ENCODE data around the gene TCERG1L.

Gene TCERG1L

DNA sequence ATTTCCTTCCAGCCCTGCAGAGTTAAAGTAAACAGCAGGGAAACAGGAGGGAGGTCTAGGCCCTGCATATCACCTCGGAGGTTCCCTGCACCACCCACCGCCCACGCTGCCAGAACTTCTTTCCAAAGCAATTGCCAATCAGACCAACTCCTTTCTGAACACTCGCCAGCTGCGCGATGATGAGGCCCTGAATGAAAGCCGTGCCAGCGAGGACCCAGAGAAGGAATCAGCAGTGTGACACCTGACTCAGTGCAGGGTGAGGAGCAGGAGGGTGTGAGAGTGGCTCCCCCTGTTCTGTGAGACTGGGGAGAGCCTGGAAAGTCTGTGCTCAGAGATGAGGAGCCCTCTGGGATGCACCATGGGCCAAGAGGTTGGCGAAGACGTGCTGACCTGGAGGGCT lies 3.3 kb upstream of the TCERG1L start:
- DNase-seq: no peak

DNA sequence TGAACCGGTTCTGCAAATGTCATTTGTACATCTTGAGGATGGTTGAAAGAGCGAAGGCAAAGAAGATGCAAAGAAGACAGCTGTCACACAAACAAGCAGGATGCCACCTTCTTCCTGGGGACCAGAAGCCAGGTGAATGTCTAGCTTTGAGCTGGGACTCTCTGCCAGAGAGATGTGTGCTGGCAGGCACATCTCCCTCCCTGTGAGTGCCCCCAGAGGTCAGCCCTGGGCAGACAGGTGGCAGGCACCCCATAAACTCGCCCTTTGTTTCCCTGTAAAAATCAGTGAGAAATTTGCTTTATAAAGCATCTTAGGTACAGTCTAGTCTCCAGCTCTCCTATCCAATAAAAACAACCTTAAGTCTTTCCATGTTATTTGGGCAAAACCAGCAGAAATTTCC lies 2.6 kb upstream of the TCERG1L start:
- no peak for DNase-seq

DNA sequence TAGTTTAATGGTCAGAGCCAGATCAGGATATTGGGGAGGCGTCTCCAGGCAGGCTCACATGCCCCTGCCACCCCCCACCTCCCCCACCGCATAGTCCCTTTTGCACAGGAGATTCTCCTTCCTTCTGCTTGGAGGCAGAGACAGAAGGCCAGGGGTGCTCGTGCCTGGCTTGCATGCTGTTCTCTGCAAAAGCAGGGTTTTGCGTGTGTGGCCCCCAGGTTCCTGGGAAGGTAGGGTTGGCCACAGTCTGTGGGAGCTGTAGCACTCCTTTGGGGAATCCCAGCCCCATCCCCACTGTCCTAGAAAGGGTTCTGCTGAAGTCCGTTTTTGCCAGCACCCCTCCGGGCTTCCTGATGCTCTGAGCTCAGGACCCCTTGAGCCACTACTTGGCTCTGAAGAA lies 1.9 kb upstream of the TCERG1L start:
- DNase-seq: no peak

DNA sequence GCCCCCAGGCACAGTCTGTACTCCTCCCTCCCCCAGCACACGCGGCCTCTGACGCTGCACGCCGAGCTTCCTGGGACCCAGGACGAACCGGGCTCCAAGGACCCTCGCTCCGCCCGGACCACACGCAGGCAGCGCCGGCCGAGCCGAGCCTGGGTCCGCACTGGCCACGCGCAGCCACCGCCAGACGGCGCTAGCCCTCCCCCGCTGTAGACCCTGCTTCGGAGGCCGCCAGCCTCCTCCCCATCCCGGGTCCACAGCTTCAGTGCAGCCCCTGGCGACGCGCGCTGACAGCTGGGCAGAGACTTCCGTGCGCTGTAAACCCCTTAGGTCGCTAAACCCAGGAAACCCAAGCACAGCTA lies 936 bp upstream of the TCERG1L start:
- no peak for DNase-seq

DNA sequence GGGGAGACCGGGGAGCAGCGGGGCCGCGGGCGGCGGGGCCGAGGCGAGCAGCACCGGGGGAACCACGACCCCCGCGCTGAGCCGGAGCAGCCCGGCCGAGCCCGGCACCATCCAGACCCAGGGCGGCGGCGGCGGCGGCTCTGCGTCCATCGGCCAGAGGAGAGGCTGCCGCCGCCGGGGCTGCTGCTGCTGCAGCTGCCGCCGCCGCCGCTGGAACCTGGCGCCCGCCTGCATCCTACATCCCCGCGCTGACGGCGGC lies 190 bp downstream of the TCERG1L start:
- no peak for DNase-seq

DNA sequence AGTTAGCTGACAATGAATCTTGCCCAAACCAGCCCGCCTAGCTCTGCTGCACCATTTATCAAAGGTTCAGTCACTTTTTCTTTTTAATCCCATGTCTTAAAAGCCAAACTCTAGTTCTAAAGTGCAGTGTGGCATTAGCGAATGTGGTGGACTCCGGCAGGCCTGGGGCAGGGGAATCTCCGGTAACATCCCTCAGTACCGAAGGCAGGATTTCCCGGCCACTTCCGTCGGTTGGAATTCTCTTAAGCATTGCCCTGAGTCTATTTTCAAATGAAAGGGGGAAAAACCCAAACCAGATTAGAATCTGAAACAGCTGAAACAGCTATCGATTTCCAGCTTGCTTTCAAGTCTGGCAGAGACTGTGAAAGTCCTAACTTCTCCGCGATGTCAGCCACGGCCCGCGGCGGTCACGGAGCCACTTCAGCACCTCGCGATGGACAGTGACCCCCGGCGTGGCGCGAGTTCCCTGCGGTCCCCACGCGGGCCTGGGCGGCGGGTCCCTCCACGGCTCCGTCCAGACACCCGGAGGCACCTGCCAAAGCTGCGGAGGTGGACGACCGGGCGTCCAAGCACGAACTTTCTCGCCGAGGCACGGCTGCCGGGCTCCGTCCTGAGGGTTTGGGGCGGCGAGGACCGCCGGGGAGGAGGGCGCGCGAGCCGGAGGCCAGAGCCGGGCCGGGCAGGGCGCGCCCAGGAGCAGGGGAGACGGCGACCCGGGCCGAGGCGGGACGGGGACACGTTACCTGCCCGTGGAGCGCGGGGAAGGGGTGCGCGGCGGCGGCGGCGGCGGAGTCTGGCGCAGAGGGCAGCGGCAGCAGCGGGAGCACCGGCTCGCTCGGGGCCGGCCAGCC lies 745 bp downstream of the TCERG1L start:
- no peak for DNase-seq

DNA sequence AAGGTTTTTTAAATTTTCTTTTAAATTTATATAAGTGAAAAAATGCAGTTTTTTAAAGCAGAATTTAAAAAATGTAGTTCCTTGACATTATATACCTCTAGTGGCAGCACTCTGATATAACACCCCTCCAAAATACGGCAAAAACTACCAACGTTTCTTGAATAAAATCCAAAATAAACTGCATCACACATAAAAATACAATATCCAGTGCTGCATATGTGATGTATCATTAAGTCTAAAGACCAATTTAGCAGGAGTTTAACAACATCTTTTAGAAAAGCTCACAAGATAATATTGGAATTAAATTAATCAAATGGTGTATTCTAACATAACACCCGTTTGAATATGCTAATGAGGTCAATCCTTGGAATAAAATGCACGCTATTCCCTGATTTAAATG lies 1.4 kb downstream of the TCERG1L start:
- no peak for DNase-seq

DNA sequence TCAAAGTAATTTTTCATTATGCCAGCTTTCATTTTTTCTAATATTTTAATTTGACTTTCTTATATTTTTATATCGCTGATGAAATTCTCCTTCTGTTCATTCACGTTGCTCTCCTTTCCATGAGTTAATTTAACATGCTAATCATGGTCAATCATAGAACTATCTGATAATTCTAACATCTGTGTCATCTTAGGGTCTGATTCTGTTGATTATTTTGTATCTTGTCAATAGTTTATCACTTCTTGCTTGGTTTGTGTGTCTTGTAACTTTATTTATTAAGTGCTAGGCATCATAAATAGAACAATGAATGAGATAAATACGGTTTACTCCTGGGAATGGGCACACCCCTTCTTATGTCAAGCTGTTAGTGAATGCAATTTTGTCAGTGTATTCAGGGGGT lies 11.0 kb downstream of the TCERG1L start:
- DNase-seq: no peak

DNA sequence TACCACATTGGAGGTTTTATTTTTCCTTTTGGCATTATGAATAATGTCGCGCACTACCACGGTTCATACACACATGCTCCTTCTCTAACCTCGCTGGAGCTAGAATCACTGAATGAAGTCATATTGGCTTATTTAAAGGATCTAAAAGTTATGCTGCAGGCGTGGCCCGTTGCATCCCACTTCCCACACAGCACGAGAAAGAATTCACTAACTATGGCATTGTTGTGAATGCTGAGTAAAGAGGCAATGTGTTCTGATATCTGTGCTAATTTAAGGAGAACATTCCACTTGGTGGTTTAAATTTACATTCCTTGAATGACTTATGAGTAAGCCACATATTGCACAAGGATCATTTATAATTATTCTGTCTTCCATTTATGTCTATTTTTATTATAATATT lies 20.7 kb downstream of the TCERG1L start:
- no peak for DNase-seq

DNA sequence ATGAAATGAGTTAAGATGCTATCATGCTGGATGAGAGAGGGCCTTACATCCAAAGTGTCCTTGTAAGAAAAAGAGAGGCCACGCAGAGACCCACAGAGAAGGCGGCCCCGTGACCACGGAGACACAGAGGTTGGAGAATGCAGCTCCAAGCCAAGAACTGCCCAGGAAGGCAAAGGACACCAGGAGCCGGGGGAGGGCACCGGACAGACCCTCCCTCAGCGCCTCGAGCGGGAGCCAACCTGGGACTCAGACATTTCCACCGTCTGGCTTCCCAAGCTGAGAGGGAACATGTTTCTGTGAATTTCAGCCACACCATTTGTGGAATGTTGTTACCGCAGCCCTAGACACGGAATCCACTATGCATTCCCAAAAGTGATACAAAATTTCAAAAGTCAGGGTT lies 22.9 kb downstream of the TCERG1L start:
- DNase-seq: no peak

DNA sequence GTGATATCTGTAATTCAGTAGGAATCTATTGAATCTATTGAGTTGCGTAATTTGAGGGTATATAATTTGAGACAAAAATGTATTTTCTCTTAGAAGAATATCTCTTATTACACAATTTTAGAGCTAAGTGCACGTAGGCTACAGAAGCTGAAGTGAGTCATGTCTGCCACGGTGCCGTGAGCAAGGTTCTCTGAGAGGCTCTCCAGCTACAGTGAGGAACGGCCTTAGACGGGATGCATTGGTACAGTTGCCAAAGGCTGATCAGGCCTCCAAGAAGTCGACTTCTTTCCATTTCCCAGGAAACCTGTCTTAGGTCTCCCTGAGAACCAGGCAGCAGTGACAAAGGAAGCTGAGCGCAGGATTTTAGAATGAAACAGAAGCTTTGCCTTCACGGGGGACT lies 28.6 kb downstream of the TCERG1L start:
- no peak for DNase-seq

DNA sequence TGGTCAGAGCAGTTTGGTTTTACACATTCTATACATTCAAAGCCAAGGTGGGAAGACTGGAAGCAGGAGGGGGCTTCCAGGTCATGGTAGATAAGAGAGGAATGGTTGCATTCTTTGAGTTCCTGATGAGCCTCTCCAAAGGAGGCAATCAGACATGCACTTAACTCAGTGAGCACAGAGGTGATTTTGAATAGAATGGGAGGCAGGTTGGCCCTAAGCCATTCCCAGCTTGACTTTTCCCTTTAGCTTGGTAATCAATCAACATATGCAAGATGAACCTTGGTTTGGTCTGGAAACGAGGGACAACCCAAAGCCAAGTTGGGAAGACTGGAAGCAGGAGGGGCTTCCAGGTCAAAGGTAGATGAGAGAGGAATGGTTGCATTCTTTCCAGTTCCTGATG lies 31.4 kb downstream of the TCERG1L start:
- DNase-seq: no peak

DNA sequence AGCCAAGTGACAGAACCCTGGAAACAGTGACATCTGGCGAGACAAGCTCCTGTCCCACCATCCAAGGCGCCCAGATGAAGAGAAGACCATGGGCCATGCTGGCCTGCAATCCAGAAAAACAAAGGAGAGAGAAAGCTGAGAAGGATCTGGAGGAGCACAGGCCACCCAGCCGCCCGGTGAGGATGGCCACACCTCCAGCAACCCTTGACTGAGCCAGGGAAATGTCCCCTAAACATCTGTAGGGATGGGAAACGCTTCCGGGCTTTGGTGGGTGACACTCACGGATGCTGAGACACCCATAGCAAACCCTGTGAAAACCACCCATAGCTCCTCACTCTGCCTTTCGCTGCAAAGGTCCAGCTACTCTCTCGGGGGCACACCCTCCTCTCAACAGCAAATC lies 32.0 kb downstream of the TCERG1L start:
- DNase-seq: no peak

DNA sequence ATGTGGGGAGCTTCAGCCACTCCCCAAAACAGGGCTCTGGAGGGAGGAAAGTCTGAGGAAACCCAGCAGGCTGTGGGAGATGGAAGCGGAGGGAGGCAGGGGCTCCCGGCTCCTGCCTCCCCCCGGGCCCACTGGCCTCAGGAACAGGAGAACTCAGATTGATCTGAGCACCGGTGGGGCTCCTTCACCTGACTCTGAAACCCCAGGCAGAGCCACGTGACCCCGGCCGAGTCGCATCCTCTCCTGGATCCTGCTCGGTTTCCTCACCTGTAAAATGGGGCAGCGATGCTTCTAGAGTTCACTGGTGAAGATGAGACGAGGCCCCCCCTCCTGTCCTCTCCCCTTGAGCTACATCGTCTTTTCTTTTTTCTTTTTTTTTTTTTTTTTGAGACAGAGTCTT lies 33.6 kb downstream of the TCERG1L start:
- DNase-seq: no peak

DNA sequence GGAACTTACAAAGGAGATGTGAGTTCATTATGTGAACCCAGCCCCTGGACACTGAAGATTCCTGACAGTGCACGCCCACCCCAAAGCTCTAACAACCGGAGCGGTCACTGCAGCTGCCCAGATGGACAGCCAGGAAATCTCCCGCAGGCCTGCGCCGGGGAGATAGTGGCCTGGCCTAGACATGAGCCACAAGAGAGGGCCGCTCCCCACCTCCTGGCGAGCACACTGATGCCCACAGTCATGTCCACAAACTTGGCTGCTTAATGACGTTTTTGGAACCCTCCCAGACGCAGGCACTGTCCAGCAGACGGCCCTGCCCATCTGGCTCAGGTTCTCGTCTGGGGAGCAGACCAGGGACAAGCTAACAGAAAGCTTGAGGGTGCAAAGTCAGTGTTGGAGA lies 34.2 kb downstream of the TCERG1L start:
- no peak for DNase-seq

DNA sequence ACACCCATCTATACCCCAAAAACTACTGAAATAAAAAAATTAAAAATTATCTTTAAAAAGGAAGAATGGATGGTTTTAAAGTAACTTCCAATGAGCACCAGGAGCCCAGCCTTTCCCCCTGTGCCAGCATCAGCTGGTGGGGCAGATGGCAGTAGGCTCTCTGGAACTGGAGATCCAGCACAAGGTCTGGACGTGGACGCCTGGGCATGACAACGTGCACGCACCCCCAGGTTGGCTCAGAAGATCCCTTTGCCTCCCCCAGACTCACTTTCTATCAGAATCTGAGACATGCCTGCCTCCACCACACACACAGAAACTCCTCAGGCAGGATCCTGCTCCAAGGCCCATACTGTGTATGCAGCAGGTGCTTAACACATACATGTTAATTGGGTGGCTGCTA lies 35.8 kb downstream of the TCERG1L start:
- DNase-seq: no peak

DNA sequence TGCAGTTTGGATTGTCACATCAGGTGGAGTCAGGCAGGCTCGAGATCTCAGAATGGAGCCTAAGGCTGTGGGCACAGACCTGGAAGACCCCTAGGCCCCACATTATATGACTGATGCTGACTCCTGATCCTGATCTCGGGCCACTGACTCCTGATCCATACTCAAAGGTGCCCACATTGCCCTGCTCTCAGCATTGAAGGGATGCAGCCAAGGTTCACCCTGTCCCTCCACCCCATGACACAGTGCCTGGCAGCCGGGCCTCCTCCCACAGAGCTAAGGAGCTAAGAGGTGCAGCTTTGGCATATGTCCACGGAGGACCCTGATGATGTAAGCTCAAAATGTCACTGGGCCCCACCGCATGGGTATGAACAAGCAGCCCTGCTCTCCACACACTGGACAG lies 36.6 kb downstream of the TCERG1L start:
- no peak for DNase-seq

DNA sequence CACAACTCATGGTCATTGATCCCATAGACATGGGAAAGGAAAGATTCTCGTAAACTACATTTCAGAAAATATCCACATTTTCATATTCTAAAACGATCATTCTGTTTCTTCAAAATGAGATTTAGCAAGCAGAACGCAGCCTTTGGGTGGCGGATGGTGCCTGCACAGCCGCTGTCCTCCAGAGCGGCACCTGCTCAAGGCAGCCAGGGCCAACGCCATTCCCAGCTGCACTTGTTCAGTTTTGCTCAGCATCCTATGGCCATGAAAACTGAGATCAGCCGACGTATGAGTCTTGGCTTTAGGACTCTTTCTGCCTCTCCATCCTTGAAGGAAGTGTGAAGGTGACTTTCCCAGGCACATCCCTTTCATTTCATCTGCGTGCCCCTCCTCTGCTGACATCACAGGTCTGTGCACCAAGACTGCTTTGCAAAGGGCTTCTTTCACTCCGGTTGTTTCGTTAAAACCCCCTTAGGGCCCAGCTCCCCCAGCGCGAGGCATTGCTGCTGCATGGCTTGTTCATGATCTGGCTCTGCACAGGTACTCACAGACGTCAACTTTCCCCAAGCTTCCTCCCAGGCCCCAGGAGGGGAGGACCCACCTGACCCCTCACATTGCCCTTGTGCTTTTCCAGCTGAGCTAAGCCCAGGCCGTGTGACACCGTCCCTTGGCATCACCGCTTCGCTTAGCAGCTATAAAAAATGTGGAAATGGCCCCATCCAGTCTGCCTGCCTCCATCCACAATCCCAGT lies 37.2 kb downstream of the TCERG1L start:
- no peak for DNase-seq

DNA sequence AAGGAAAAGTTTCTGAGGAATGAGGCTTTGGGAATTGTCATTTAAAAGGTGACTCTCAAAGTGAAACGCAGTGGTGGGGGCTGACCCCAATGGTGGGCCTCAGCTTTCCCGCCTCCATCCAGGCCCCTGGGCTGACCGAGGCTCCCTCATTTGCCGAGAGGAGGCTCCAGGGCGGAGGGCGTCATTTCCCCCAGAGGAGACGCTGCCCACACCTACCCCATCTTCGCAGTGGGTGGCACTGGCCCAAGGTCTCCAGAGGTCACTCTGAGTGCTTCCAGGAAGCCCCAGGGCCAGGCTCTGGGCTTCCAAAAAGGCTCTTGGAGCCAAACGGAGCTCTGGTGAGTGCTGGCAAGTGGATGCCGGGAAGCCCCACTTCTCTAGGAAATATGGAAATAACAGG lies 38.0 kb downstream of the TCERG1L start:
- no peak for DNase-seq

DNA sequence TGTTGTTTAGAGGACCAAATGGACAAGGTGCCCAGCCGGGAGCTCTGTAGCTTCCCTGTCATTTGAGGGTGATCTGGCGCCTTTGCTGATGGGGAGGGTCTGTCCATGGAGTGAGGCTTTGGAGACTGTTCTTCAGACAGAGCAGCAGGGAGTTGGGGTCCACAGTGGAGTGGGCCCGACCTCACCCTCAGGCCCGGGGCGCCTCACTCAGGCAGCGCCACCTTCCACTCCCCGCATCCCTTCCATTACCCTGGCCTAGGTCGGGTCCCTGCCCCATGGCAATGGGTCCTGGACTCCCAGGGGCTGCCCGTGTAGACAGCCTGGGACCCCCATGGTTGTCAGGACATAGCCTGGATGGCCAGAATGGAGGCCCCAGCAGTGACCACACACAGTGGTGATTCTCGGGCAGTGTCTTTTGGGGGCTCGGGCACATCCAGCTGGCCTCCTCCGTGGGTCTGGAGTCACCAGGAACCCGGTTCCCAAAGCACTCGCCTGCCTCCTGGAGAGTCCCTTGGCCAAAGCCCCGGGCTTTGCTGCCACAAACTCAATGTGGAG lies 38.5 kb downstream of the TCERG1L start:
- no peak for DNase-seq

DNA sequence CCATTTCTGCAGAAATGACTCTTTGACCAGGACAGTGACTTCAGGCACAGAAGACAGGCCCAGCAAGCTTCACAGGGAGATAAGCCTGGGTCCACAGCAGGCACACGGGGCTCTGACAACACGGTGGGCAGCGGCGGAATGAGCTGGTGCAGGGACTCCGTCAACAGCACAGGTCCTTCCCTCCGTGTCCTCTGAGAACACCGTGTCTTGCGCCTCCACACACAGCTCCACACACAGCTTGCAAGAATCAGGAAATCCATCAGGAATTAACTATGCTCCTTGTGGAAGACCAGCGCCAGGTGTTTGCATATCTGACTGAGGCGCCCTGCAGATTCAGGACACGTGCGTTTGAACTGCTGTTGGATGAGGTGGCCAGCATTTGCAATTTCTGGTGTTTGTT lies 39.6 kb downstream of the TCERG1L start:
- DNase-seq: no peak

DNA sequence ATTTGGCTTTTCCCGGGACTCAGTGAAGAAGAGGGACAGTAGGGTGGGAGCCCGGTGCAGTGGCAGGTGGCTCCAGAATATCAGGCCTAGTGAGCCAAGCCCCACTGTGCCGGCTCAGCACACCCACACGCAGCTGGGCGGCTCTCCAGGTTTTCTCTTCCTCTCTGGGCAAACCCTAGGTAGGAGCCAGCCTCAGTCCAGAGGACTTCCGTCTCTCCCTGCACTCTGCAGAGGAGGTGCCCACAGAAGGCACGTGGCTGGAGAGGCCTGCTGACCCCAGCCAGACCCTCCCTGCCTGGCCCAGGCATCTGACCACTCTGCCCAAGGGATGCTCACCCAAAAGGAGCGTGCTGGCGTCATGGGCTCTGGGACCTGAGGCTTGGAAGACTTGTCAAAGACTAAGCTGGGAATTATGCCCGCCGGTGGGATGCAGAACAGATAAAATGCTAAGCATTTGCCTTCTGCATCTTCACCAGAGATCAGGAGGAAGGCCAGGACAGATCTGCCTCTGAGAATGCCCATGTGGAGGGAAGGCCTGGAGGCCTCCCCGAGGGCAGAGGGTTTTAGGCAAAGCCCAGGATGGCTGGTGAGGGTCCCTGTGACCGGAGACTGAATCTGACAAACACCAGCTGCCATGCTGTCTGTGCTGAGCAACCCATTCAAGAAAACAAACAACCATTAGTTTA lies 40.2 kb downstream of the TCERG1L start:
- DNase-seq: no peak

DNA sequence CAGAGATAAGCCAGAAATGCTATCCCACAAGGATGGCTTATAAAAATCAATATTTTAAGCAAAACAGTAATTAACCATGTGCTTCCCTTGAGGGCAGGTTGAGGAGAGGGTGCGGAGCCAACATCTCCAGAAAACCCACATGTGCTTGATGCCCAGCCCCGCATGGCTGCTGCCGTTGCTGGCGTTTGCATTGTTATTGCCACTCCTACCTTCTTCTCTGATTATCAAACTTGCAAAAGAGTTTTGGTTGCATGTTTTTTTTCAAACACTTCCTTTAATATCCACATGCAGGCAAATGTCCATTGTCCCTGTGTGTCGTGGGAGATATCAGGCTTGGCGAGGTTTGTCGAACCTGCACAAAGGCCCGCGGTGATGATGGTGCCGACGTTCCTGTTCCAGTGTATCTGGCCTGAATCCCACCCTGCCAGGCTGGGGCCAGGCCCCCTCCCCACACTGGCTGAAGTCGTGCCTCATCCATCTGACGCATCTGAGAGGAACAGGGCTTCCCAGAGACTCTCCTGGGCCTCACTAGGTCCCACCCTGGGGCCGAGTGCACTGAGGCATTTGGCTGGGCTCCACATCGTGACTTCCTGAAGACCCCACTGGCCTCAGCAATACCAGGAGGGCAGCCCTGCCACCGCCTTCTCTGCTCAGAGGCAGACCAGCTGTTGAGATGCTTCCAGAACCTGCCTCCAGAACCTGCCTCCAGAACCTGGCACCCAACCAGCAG lies 40.9 kb downstream of the TCERG1L start:
- DNase-seq: no peak
